Thyroid gland (tissue), 4 donors: Measurements from ENCODE around the gene CBLB. TPM values are rescaled to one million over a fixed set of nuclear protein-coding genes. Genes with fewer than 3 reads are reported as not detected.

Experiments
- DNase-seq, 2 donors: peaks; one replicate each; pipeline ENCODE4 v3.0.0-alpha.2; 2019
- H3K27ac ChIP-seq, 3 donors: fragments of 200-600 bp; sonication (generic); 1 replicate in 2 of 3; 2 replicates in 1 of 3; pipeline ENCODE4 v1.5.1; 2016 to 2019; ENCODE audit warnings: mild to moderate bottlenecking in 1 of 3, moderate library complexity in 1 of 3
- H3K27me3 ChIP-seq: fragments of 200-600 bp; sonication (generic); one replicate; pipeline ENCODE4 v1.5.1; 2019
- H3K36me3 ChIP-seq, 2 donors: fragments of 200-600 bp; sonication (generic); one replicate each; pipeline ENCODE4 v1.5.1; 2016 to 2019
- H3K4me1 ChIP-seq, 2 donors: fragments of 200-600 bp; sonication (generic); one replicate each; pipeline ENCODE4 v1.5.1; 2017 to 2019
- H3K4me3 ChIP-seq, 3 donors: fragments of 200-600 bp; sonication (generic); replicated peaks in 1 of 3; 1 replicate in 2 of 3; 2 replicates in 1 of 3; pipeline ENCODE4 v1.5.1; 2016; ENCODE audit warnings: mild to moderate bottlenecking in 1 of 3
- H3K9me3 ChIP-seq: fragments of 200-600 bp; sonication (generic); one replicate; pipeline ENCODE4 v1.5.1; 2017
- POLR2A ChIP-seq, 2 donors: fragments of 450-650 bp; IDR thresholded peaks; one replicate each; pipeline ENCODE4 v1.6.1; 2017; ENCODE audit warnings: antibody characterized with exemption in 2 of 2, mild to moderate bottlenecking in 2 of 2, moderate library complexity in 1 of 2
- WGBS, 2 donors: methylation state at CpG; one replicate each; pipeline ENCODE4 v1.1.5; 2017; 5-methylcytosine and 5-hydroxymethylcytosine counted together
- intact Hi-C: fragments of 100-400 bp; cut with DNase I; formaldehyde crosslinking; loops from one replicate; pipeline ENCODE4 v1.15.1; 2023
- total RNA-seq, 4 donors: library from RNA; depleted of rRNA; stranded (reverse); fragments of >200 nt; gene quantifications; one replicate each; pipeline ENCODE4 v1.2.3, GENCODE V29; 2016
- TF ChIP-seq, protein P1 (sequence below), 6 experiments: fragments of 200-600 bp in 3 of 6; fragments of 450-650 bp in 3 of 6; sonication (generic) in 3 of 6; IDR thresholded peaks; one replicate each; pipeline ENCODE4 v1.5.1; 2016 to 2019; ENCODE audit warnings: antibody characterized with exemption in 6 of 6, mild to moderate bottlenecking in 2 of 6, inconsistent platforms in 1 of 6, moderate library complexity in 1 of 6

The CBLB gene
- total RNA-seq, 4 donors from 2014 or later = 61.8 to 119 (median 83.4) TPM

DNA sequence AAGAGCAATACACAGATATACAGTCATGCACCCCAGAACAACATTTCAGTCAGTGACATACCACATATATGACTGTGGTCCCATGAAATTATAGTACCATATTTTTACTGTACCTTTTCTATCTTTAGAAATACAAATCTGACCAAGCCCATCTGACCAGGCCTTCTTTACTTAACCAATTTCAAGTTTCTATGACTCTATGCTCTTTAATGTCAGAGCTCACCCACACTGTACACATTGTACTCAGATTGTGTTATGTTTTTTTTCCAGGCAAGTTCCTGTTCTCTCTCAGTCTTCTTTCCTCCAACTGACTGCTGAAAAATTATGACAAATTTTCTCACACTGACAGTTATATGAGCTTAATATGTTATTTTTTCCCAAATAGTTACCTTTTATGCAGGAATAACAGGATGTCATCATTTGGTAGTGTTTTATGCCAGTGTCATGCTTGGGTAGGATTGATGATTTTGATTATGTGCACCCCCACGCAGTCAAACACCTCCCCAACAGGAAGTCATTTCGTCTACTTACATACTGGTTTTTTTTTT lies 8.0 kb upstream of the CBLB start:
- 62 to 64% methylated on average over 2 of the region's 2 CpGs for WGBS, 2 donors
- H3K4me3 ChIP-seq = no peak overlapping the region
- H3K27me3 ChIP-seq = no peaks in the 10 kb centered on the region
- H3K4me1 ChIP-seq = peaks cover 13% of the 10 kb centered on the region in 2 donors
- no peaks in the 10 kb centered on the region for H3K36me3 ChIP-seq
- TF ChIP-seq, protein P1, sequence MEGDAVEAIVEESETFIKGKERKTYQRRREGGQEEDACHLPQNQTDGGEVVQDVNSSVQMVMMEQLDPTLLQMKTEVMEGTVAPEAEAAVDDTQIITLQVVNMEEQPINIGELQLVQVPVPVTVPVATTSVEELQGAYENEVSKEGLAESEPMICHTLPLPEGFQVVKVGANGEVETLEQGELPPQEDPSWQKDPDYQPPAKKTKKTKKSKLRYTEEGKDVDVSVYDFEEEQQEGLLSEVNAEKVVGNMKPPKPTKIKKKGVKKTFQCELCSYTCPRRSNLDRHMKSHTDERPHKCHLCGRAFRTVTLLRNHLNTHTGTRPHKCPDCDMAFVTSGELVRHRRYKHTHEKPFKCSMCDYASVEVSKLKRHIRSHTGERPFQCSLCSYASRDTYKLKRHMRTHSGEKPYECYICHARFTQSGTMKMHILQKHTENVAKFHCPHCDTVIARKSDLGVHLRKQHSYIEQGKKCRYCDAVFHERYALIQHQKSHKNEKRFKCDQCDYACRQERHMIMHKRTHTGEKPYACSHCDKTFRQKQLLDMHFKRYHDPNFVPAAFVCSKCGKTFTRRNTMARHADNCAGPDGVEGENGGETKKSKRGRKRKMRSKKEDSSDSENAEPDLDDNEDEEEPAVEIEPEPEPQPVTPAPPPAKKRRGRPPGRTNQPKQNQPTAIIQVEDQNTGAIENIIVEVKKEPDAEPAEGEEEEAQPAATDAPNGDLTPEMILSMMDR (IDR thresholded peaks at IDR 0.05) = no peak
- TF ChIP-seq POLR2A (IDR thresholded peaks at IDR 0.05) = no peak
- H3K9me3 ChIP-seq = no peaks in the 10 kb centered on the region
- no peak for DNase-seq
- intact Hi-C loops = no loop called here
- peak overlapping the region in 1 of 3 donors; percentile 29 for H3K27ac ChIP-seq

DNA sequence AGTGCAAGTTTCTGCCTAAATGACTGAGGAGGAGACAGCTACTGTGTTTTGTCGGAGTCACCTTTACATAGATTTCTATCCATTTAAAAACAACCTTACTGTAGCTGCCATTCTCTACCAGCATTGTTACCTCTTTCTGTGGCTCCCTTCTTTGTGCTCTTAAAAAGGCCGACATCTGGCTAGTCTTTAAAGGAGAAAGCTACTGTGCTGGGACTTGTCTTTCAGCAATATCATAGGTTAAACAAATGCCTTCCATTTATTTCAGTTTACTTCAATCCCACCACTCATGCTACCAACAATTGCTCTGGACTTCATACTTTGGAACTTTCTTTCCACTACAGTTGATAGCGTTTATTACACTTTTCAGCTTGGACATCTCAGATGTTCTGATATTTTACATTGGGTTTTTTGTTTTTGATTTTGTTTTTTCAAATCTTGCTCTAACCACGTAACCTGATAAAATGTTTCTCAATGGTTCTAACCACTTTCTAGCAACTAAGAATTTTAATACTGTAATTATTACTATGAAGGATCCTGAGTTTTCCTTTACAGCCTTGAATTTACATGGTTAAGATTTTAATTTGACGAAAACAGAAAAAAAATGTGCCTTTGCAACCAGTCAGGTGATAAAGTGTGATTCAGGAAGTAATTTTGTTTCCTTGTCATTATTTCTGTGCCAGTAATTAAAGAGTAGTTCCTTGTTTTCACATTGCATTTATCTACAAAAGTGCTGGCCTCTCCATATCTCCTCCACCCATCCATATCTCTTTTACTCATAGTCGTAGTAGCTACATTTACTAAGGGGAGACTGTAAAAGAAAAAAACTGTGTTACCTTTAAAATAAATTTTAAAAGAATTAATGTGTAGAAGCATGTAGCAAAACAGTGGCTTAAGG lies 1.3 kb upstream of the CBLB start:
- H3K27me3 ChIP-seq = no peaks in the 10 kb centered on the region
- intact Hi-C loops = no loop called here
- DNase-seq = no peak
- no peaks in the 10 kb centered on the region for H3K9me3 ChIP-seq
- H3K27ac ChIP-seq = peak overlapping the region; percentile 93 to 99 (median 99)
- H3K4me3 ChIP-seq = peak overlapping the region in 2 of 3 donors; percentile 2 to 83
- 54 to 56% methylated on average over 6 of the region's 6 CpGs for WGBS, 2 donors
- peaks cover 25 to 30% of the 10 kb centered on the region in 2 donors for H3K4me1 ChIP-seq
- H3K36me3 ChIP-seq = no peaks in the 10 kb centered on the region
- TF ChIP-seq, protein P1 (IDR thresholded peaks at IDR 0.05) = no peak
- TF ChIP-seq POLR2A (IDR thresholded peaks at IDR 0.05) = no peak

DNA sequence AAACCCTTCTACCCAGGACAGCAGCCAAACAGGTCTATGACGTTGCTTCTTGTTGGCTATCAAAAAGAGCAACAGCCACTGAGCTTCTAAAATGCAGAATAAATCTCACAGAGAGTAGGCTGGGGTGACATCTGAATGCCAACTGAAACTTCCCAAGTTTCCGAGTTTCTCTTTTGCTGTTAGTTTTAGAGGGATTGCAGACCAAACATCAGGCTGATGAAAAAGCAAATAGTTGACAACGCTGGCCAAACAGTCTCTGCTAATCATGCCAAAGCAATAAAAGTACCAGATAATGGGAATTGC lies 670 bp upstream of the CBLB start:
- no peak for DNase-seq
- H3K4me1 ChIP-seq = peaks cover 29 to 32% of the 10 kb centered on the region in 2 donors
- 0 to 1% methylated on average over 3 of the region's 3 CpGs for whole genome bisulfite sequencing, 2 donors
- H3K9me3 ChIP-seq = no peaks in the 10 kb centered on the region
- TF ChIP-seq, protein P1 (IDR thresholded peaks at IDR 0.05) = no peak
- TF ChIP-seq POLR2A (IDR thresholded peaks at IDR 0.05) = peak in 1 of 2 donors; percentile 82
- no peaks in the 10 kb centered on the region for H3K36me3 ChIP-seq
- no peaks in the 10 kb centered on the region for H3K27me3 ChIP-seq
- intact Hi-C loops = no loop called here
- H3K27ac ChIP-seq = peak overlapping the region; percentile 93 to 99 (median 99)
- H3K4me3 ChIP-seq = peak overlapping the region; percentile 2 to 97 (median 83)

DNA sequence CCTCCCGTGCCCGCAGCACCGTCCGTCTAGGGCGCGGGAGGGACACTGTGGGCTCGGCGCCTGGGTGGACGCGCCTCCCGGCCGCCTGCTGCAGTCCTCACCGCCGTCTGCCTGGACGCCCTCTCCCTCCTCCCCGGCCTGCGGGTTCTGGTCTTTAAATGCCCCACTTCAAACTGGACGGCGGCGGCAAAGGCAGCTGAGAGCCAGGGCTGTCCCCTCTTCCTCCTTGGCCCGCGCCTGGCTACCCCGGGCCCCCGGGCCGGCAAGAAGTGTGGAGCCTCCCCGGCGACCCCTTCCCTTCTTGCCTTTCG lies 426 bp downstream of the CBLB start:
- H3K36me3 ChIP-seq = no peaks in the 10 kb centered on the region
- intact Hi-C loops = no loop called here
- peak overlapping the region; percentile 83 to 97 (median 93) for H3K4me3 ChIP-seq
- peak; percentile 68 to 71 for DNase-seq
- no peak for TF ChIP-seq POLR2A (IDR thresholded peaks at IDR 0.05)
- TF ChIP-seq, protein P1 (IDR thresholded peaks at IDR 0.05) = peak in 1 of 6 experiments; percentile 3
- WGBS, 2 donors = 0% methylated on average over 12 to 26 of the region's 28 CpGs
- peaks cover 32 to 36% of the 10 kb centered on the region in 2 donors for H3K4me1 ChIP-seq
- H3K27me3 ChIP-seq = no peaks in the 10 kb centered on the region
- no peaks in the 10 kb centered on the region for H3K9me3 ChIP-seq
- peak overlapping the region; percentile 93 to 99 (median 99) for H3K27ac ChIP-seq
